ENCODE results near the gene TRIM25.
A peak's percentile ranks its signal among the peaks of the same experiment; 100 is the strongest.

Gene TRIM25

GRCh38 chr17:56880133-56880532 is 33.7 kb downstream of the TRIM25 start:
- DNase-seq: no peak
- in situ Hi-C loops (cut with MboI; ENCODE audit: low pct_unique_long_range_greater_than_20kb, low sequenced_read_pairs): no loop called here

GRCh38 chr17:56879280-56879679 is 34.6 kb downstream of the TRIM25 start:
- in situ Hi-C loops (cut with MboI; ENCODE audit: low pct_unique_long_range_greater_than_20kb, low sequenced_read_pairs): no loop called here
- DNase-seq: no peak

GRCh38 chr17:56876766-56877179 is 37.1 kb downstream of the TRIM25 start:
- in situ Hi-C loops (cut with MboI; ENCODE audit: low pct_unique_long_range_greater_than_20kb, low sequenced_read_pairs): no loop called here
- DNase-seq: no peak

GRCh38 chr17:56870081-56870651 is 43.7 kb downstream of the TRIM25 start:
- DNase-seq: no peak
- in situ Hi-C loops (cut with MboI; ENCODE audit: low pct_unique_long_range_greater_than_20kb, low sequenced_read_pairs): no loop called here

GRCh38 chr17:56868716-56869115 is 45.1 kb downstream of the TRIM25 start:
- in situ Hi-C loops (cut with MboI; ENCODE audit: low pct_unique_long_range_greater_than_20kb, low sequenced_read_pairs): no loop called here
- no peak for DNase-seq

- no peak for DNase-seq
- in situ Hi-C loops (cut with MboI; ENCODE audit: low pct_unique_long_range_greater_than_20kb, low sequenced_read_pairs): no loop called here
Observed at GRCh38 chr17:56867948-56868376, 45.9 kb downstream of the TRIM25 start.

GRCh38 chr17:56866496-56866895 is 47.4 kb downstream of the TRIM25 start:
- DNase-seq: peak; percentile 14
- in situ Hi-C loops (cut with MboI; ENCODE audit: low pct_unique_long_range_greater_than_20kb, low sequenced_read_pairs): no loop called here

DNA sequence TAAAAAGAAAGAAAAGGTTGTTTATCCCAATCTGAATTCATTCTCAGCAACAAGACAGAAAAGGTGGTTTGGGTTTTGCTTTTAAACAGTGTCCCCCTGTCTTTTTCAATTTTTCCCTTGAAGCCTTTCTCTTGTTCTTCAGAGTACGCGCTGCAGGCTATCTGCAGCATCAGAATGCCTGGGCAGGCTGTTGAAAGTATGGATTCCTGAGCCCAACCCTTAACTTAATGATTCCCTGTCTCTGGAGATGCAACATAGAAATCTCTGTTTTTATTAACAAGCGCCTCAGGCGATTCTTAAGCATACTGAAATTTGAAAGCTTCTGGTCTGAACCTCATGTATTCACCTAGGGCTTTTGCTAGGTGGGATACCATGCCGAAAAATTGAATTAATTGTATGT is 47.8 kb downstream of the TRIM25 start:
- in situ Hi-C loops (cut with MboI; ENCODE audit: low pct_unique_long_range_greater_than_20kb, low sequenced_read_pairs): no loop called here
- no peak for DNase-seq

DNA sequence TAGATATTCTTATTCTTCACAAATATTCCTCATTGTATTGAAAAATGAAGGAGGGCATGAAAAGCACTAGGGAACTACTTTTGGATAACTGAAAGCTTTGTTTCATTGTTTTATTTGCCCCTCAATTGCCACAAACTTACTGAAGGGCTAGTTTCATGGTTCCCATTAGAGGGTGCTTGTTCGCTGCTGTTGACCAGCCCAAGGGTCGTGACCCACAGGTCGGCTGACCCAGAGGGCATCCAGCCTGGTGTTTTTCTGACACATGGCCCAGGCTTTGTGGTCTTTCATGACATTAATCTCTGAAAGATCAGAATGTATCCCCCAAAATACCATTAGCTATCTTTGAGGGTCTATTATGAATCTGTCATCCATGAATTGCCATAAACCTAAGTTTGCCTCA is 49.9 kb downstream of the TRIM25 start:
- in situ Hi-C loops (cut with MboI; ENCODE audit: low pct_unique_long_range_greater_than_20kb, low sequenced_read_pairs): no loop called here

DNA sequence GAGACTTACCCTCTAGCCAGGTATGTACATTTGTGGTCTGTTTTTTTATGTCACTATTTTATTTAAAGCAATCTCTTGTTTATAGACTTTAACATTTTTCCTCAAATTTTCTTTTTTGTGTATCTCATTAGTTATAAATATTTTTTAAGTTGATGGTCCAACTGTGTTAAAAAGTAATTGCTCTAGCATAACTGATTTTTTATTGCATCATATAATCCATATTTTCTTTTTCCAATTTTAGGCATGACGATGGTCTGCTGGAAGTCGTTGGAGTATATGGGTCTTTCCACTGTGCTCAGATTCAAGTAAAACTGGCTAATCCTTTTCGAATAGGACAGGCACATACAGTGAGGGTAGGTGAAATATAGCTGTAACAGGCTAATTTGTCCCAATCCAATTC is 52.0 kb downstream of the TRIM25 start:
- no peak for DNase-seq
- in situ Hi-C loops (cut with MboI; ENCODE audit: low pct_unique_long_range_greater_than_20kb, low sequenced_read_pairs): no loop called here

More for the DNA sequence above, 49.9 kb downstream of the TRIM25 start:
- DNase-seq: no peak

DNA sequence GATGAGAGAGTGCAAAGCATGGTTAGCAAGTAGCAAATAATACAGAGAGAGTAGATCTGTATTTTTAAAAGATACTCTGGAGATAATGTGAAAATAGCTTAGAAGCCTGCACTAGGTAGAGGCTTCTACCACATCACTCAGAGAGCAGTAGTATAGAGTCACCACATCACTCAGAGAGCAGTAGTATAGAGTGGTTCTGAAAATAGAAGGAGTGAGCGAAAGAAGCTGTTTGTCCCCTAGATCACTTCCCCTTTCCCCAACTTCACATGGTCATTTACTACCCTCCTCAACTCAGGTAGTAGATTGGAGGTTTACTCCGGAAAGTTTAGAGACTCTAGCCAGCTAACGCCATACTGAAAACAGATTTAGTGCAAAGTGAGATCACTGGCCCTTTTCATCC is 62.8 kb downstream of the TRIM25 start:
- no peak for DNase-seq
- in situ Hi-C loops (cut with MboI; ENCODE audit: low pct_unique_long_range_greater_than_20kb, low sequenced_read_pairs): no loop called here

- DNase-seq: no peak
- in situ Hi-C loops (cut with MboI; ENCODE audit: low pct_unique_long_range_greater_than_20kb, low sequenced_read_pairs): no loop called here
Observed at GRCh38 chr17:56850591-56850990, 63.3 kb downstream of the TRIM25 start.

DNA sequence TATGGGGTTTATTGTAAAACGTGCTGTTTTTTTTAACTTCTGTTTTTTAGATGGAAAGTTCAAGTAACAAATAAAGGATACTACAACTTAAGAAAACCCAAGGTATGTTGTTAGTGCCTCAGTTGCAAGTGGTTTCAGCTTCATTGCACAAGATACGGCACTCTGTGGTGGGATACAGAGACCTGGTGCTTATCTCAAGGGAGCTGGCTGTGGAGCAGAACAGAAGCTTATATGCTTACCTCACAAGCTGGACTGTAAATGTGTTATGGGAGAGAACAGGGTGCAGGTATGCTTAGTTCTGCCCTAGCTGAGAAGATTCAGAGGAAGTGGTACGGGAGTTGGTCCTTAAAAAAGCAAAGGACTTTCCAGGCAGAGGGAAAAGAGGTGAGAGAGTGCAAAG is 64.7 kb downstream of the TRIM25 start:
- no peak for DNase-seq
- in situ Hi-C loops (cut with MboI; ENCODE audit: low pct_unique_long_range_greater_than_20kb, low sequenced_read_pairs): no loop called here

DNA sequence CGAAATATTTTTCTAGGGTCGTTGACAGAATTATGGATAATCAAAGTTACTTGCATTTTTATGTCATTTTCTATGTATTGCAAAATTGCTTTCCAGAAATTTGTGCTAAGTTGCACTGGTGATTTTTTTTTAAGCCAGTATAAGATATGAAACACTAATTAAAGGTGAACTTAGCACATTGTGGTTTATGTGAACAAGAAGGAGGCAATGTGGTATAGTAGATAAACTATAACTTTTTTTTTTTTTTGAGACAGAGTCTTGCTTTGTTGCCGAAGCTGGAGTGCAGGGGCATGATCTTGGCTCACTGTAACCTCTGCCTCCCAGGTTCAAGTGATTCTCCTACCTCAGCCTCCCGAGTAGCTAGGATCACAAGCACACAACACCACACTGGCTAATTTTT is 66.7 kb downstream of the TRIM25 start:
- in situ Hi-C loops (cut with MboI; ENCODE audit: low pct_unique_long_range_greater_than_20kb, low sequenced_read_pairs): no loop called here
- DNase-seq: no peak

DNA sequence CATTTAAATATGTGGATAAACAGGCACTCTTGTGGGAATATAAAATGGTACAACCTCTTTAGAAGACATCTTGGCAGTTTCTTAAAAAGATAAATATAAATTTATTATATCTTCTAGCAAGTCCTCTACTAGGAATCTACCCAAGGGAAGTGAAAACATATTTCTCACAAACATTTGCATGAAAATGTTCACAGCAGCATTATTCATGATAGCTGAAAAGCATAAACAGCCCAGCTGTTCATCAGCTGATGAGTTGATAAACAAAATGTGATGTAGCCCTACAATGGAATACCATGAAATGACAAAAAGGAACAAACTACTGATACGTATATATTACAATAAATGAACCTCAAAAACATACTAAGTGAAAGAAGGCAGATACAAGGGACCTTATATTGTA is 67.9 kb downstream of the TRIM25 start:
- no peak for DNase-seq
- in situ Hi-C loops (cut with MboI; ENCODE audit: low pct_unique_long_range_greater_than_20kb, low sequenced_read_pairs): no loop called here

- DNase-seq: no peak
- in situ Hi-C loops (cut with MboI; ENCODE audit: low pct_unique_long_range_greater_than_20kb, low sequenced_read_pairs): no loop called here
Observed at GRCh38 chr17:56842577-56842976, 71.3 kb downstream of the TRIM25 start.

GRCh38 chr17:56838687-56839086 is 75.2 kb downstream of the TRIM25 start:
- DNase-seq: no peak
- in situ Hi-C loops (cut with MboI; ENCODE audit: low pct_unique_long_range_greater_than_20kb, low sequenced_read_pairs): no loop called here
